HG03095 (cell line): ENCODE results near the gene KCTD7.
"Not testable (repeated sequence)": the region's sequence is repeated elsewhere in the genome, so short reads cannot be mapped to it uniquely, and the experiment has no call there.

Experiments used
- ATAC-seq: cut with Tn5 transposase; IDR thresholded peaks from one replicate; pipeline ENCODE4 v1.9.1; 2021; ENCODE audit warnings: moderate library complexity; ENCODE audit not compliant: unreplicated experiment

Gene KCTD7

DNA sequence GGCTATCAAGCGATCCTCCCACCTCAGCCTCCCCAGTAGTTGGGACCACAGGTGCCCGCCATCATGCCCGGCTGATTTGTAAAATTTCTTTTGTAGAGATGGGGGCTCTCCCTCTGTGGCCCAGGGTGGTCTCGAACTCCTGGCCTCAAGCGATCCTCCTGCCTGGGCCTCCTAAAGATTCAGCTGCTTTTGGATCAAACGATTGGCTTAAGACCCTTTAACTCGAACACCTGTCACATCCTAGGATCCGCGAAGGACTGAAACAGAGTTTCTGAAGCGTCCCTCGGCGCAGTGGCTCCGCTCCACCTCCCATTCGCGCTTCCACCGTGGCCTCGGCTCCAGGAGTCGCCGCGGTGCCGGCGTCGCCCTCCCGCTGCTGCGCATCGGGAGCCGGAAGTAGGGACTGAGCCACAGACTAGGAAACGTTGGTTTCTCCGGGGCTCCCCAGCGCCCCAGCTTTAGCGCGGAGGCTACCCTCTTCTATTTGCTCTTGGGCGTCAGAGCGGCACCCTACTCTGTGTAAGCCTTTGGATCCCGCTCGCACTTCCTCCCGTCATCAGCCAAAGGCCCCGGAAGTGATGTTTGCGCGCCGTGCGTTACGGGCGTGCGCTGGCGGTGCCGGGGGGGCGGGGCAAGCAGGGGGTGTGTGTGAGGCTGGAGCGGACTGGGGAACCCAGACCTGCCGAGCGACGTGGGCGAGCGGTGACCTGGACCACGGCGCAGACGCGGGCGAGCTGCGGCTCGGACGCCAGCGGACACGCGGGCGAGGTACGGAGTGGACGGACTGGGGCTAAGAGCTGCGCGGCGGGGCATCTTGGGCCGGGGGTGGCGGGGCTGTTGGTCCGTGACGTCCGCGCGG, 53.0 kb downstream of the KCTD7 start:
- ATAC-seq: peak; percentile 90

DNA sequence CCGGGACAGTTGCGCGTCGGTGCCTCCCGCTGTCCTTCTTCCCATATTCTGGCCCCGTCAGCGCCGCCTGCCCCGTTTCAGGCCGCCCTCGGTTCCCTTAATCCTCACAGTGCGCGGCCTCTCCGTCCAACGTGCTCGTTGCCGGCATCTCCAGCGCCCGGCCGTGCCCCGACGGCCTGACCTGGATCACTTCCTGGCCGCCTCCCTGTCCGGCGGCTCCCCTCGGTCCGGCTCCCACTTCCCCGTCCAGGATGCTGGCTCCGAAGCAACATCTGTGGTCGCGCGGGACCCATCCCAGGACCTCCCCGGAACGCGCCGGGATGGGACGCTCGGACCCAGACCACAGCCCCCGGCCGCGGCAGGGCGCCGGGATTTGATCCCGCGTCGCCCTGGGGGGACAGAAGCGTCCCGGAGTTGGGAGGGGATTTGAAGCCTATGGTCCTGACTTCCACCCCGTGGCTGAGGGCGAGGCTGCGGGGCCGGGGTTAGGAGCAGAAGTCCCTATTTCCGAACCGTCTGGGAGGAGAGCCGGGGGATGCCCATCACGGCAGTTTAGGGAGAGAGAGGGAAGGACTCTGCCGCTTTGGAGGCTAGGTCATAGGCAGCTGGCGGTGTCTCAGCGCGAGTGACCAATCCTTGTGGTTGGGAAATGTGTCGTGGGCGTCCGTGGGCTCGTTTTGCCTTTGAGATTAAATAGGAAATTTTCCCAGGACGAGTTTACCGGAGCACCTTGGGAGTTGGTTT, 53.8 kb downstream of the KCTD7 start:
- peak; percentile 17 for ATAC-seq

DNA sequence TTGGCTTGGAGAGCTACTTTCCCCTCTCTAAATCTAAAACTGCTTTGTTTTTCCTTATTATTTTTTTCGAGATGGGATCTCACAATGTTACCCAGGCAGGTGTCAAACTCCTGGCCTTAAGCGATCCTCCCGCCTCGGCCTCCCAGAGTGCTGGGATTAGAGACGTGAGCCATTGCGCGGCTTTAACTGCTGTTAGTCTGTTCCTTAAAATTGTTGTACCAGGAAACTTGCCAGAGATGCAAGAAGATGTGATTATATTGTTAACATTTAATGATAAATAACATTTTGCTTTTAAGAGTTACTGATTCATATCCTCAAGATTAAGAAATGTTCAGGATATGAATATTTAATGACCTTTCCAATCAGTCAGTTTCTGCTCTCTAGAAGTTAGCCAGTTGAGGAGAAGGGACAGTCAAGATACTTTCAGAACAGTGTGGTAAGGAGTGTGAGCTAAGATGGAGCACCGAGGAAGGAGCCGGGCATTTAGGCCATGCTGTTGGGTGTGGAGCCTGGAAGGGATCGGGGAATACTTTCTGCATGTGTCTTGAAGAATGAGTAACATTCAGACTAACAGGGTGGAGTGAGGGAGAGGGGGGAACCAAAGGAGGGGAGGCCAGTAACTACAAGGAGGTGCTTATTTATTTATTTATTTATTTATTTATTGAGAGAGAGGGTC, 54.6 kb downstream of the KCTD7 start:
- ATAC-seq: not testable (repeated sequence)

DNA sequence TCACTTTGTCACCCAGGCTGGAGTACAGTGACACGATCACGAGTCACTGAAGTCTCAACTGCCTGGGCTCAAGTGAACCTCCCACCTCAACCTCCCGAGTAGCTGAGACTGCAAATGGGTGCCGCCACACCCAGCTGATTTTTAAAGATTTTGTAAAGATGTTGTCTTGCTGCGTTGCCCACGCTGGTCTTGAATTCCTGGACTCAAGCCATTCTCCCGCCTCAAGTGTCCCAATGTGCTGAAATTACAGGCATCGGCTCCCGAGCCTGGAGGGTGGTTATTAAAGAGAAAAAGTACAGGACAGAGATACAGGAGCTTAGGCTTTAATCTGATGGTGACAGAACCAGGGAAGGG, 55.1 kb downstream of the KCTD7 start:
- no peak for ATAC-seq

DNA sequence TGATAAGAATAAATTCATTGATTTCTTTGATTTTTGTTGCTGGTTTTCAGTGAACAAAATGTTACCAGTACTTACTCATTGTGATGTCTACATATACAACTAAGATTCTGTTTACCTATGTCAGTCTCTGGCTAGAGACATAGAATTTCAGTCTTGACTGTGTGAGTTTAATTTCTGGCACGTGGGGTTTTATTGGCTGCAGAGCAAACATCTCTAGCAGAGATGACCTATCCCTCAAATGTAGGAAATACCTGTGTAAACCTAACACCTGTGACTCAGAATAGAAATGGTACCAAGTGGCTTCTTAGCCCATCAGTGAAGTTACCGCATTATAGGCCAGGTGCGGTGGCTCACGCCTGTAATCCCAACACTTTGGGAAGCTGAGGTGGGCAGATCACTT, 57.0 kb downstream of the KCTD7 start:
- ATAC-seq: not testable (repeated sequence)

DNA sequence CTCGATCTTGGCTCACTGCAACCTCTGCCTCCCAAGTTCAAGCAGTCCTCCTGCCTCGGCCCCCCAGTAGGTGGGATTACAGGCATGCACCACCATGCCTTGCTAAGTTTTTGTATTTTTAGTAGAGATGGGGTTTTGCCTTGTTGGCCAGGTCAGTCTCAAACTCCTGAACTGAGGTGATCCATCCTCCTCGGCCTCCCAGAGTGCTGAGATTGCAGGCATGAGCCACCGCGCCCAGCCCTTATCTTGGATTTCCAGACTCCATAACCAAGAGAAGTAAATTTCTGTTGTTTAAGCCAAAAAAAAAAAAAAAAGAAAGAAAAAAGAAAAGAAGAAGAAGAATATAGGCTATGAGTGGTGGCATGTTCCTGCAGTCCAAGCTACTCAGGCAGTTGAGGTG, 58.5 kb downstream of the KCTD7 start:
- ATAC-seq: no peak

DNA sequence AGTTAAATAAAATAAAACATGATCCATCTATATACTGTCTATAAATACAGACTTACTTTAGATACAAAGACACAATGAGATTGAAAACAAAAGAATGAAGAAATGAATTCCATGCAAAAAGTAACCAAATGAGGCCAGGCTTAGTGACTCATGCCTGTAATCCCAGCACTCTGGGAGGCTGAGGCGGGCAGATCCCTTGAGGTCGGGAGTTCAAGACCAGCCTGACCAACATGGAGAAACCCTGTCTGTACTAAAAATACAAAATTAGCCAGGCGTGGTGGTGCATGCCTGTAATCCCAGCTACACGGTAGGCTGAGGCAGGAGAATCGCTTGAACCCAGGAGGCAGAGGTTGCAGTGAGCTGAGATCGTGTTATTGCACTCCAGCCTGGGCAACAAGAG, 59.0 kb downstream of the KCTD7 start:
- not testable (repeated sequence) for ATAC-seq

DNA sequence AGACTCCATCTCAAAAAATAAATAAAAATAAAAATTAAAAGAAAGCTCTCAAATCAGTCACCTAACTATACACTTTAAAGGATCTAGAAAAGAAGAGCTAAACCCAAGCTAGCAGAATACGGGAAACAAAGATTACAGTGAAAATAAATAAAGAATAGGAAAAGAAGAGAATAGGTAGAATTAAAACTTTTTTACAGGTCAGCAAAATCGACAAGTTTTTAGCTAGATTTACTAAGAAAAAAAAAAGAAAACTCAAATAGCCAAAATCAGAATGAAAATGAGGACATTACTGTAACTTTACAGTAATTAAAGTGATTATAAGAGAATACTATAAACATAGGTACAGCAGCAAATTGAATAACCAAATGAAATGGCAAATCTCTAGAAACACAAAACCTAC, 60.4 kb downstream of the KCTD7 start:
- ATAC-seq: no peak

DNA sequence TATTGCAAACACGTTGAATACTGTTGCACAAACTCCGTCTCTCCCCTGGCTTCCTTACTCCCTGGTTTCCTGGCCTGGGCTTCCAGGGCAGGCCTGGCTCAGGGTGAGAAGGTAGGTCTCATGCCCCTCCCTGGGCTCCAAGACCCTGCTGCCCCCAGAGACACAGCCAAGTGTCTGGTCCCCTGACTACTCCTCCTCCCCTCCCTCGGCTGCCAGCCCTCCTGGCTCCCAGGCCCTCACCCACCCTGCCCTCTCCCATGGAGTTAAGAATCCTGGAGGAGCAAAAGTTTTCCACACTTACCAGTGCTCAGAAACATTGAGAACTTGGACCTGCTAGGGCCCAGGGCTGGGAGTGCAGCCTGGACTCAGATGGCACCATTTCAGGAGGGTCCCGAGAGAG, 64.7 kb downstream of the KCTD7 start:
- no peak for ATAC-seq
